HG02885 (cell line): Measurements from ENCODE around the gene PANX2.
"Not testable (repeated sequence)": the region's sequence is repeated elsewhere in the genome, so short reads cannot be mapped to it uniquely, and the experiment has no call there.

ENCODE experiments used
- ATAC-seq: cut with Tn5 transposase; IDR thresholded peaks from one replicate; pipeline ENCODE4 v1.9.1; 2021; ENCODE audit warnings: mild to moderate bottlenecking; ENCODE audit not compliant: unreplicated experiment, poor library complexity

PANX2 gene

GRCh38 chr22:50146439-50147238 lies 23.9 kb upstream of the PANX2 start:
- ATAC-seq, result no peak

GRCh38 chr22:50147258-50148165 lies 23.0 kb upstream of the PANX2 start:
- not testable (repeated sequence) for ATAC-seq

GRCh38 chr22:50148166-50148500 lies 22.4 kb upstream of the PANX2 start:
- ATAC-seq, result no peak

GRCh38 chr22:50148991-50149721 lies 21.4 kb upstream of the PANX2 start:
- peak; percentile 48 for ATAC-seq

GRCh38 chr22:50150161-50151129 lies 20.1 kb upstream of the PANX2 start:
- ATAC-seq, result no peak

GRCh38 chr22:50151571-50152537 lies 18.7 kb upstream of the PANX2 start:
- ATAC-seq, result no peak

- no peak for ATAC-seq
These were observed 17.3 kb upstream of the PANX2 start for GRCh38 chr22:50153056-50153755.

GRCh38 chr22:50153756-50154140 lies 16.8 kb upstream of the PANX2 start:
- ATAC-seq, result no peak

GRCh38 chr22:50157709-50158375 lies 12.7 kb upstream of the PANX2 start:
- no peak for ATAC-seq

- no peak for ATAC-seq
These were observed 9.6 kb upstream of the PANX2 start for GRCh38 chr22:50160947-50161346.

- no peak for ATAC-seq
These were observed 8.8 kb upstream of the PANX2 start for GRCh38 chr22:50161508-50162390.

- ATAC-seq, result no peak
These were observed 8.1 kb upstream of the PANX2 start for GRCh38 chr22:50162391-50162956.

- no peak for ATAC-seq
These were observed 5.0 kb upstream of the PANX2 start for GRCh38 chr22:50165436-50166123.

GRCh38 chr22:50167689-50168489 lies 2.6 kb upstream of the PANX2 start:
- ATAC-seq, result no peak
